ENCODE results near the gene PNPLA1.

Gene PNPLA1

DNA sequence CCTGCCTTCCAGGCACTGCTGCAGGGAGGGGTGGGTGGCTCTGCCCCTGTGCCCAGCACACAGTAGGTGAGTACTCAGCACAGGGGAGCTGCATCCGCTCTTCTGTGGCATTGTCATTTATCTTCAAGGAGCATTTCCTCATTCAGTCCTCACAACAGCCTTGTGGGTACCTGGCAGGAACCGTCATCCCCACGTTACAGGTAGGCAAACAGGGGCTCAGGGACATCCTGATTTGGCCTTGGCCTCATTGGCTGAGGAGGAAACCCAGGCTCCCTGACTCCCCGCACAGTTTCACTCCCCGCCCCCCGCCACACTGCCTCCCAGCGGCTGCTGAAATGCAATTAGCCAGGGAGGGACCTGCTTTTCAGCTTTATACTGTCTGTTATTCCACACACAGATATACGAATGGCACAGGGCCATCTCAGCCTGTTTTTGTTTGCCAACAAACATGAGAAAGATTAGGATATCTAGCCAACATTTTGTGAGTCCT lies 24.2 kb upstream of the PNPLA1 start:
- no peak for DNase-seq (ENCODE audit: low read depth in 2 of 2, low spot score in 1 of 2)

DNA sequence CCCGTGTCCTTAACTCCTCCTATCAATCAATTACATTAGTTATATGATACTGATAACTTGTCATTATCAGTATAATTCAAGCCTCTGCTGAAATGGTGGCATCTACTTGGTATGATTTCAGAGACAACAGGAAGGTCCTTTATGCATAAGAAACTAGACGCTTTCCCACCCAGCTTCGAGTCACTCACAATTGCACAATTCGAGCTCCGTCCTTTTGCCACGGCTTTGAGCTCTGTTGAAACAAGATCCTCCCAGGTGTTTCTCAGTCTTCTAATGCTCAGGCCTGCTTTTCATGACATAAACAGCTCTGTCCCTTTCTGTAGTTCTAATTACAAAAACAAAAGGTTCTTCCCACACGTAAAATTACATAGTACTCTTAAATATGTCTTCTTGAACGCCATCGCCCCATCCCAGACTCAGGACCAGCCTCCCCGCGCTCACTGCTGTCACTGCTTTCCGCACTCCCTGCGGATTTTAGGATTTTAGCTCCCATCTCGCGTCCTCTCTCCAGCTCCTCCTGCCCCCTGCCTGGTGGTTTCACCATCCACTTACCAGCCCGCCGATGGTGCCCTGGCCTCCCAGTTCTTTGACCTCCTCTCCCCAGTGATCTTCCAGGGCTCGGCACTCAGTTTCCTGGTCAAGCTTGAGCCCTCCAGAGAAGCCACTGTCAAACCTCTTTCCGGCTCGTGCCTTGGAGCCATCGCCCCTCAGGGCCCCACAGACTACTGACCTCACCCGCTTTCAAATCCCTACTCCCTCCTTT lies 23.2 kb upstream of the PNPLA1 start:
- DNase-seq (ENCODE audit: low read depth in 2 of 2, low spot score in 1 of 2): no peak

DNA sequence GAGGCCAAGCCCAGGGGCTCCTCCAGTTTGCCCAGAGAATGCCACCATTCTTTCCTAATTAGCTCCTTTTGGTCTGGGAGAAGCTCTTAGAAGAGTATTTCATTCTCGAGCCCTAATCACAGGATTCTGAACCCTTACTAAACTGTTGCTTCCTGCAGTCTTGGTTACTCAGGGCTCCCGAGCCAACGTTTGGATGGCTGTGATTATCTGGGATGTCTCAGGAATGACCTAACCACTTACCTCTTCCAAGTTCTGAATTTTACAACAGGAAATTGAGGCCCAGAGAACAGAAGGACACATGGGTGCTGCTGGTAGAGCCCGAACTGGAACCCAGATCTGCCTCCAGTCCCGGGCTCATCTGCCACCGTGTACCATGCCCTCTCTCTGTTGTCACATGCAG lies 22.2 kb upstream of the PNPLA1 start:
- no peak for DNase-seq (ENCODE audit: low read depth in 2 of 2, low spot score in 1 of 2)

DNA sequence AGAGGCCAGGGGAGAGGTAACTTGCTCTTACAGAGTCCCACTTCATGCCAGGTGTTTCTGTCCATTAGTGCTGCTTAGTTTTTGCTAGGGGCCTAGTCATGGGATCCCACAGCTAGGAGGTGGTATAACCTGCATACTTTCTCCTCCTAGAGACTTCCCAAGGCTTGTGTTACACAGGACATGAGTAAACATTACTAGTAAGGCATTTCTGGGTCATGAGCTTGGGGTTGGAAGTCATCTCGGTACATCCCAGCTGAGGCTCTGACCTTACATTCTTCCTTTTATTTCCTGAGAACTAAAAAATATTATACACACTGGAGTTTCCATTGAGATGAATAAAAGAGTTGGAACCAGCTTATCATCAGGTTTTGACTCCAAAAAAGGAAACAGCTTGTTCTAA lies 20.9 kb upstream of the PNPLA1 start:
- no peak for DNase-seq (ENCODE audit: low read depth in 2 of 2, low spot score in 1 of 2)

DNA sequence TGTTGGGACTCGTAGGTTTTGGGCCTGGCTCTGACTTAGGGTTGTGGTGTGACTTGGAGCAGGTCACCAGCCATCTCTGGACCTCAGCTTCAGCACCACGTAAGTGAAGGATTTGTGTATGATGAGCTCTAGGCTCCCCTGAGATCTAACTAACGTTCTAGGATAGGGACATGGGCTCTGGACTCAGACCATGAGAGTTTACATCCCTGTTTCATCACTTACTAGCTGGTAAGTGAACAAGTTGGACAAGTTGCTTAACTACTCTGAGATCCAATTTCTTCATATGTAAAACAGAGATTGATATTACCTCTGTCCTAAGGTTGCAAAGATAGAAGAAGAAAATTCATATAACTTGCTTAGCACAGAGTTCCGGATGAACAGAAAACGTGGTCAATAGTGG lies 20.3 kb upstream of the PNPLA1 start:
- DNase-seq (ENCODE audit: low read depth in 2 of 2, low spot score in 1 of 2): no peak

DNA sequence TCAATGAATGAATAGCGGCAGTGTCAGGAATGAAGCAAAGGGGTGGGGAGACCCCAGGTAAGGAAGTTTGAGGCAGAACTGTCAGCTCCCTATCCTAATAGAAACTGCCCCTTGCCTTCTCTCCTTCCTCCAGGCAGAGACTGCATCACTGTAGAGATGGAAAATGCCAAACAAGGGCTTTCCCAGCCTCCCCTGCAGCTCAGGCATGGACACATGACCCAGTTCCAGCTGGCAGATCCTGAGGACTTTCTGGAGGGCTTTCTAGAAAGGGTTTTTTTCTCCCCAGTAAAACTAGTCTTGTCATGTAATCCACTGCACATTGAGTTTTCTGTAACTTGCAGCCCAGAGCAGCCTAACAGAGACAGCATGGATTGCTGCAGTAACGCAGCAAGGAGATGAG lies 17.9 kb upstream of the PNPLA1 start:
- DNase-seq (ENCODE audit: low read depth in 2 of 2, low spot score in 1 of 2): no peak

DNA sequence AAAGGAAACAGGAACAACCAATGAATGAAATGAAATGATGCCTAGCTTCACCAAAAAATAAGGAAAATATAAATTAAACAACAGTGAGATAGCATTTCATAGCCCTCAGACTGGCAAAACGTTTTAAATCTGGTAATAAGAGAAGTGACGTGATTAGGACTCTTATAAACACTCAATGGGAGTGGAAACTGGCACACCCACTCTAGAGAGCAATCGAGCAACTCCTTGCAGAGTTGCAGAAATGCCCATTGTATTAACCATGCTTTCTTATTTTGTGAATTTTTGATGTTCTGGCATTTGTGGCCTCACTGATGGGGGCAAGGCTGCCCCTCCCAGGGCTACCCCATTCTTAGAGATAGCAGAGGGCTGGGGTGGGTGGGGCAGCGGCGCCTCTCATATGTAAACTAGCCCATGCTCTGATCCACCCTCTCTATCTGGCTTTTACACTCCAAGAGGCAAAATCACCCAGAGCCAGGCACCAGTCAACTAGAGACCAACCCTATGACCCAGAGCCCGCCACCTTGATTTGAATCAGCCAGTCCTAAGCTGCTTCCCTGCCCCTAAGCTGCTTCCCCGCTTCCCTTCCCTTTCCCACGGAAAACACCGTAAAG lies 6.4 kb upstream of the PNPLA1 start:
- no peak for DNase-seq (ENCODE audit: low read depth in 2 of 2, low spot score in 1 of 2)

DNA sequence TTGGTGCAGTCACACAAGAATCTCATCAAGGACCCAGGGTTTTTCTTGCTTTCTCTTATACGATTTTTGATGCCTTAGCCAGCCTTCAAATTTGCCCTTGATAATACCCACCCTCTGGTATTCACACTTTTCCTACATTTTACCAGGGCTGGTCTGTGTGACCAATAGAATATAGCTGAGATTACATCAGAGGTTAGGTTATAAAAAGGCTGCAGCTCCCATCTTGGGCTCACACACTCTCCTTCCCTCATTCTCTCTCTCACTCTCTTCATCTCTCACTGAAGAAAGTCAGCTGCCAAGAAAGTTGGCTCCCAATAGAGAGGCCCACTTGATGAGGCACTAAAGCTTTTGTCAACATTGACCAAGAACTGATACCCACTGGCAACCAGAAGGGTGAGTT lies 4.1 kb upstream of the PNPLA1 start:
- no peak for DNase-seq (ENCODE audit: low read depth in 2 of 2, low spot score in 1 of 2)

DNA sequence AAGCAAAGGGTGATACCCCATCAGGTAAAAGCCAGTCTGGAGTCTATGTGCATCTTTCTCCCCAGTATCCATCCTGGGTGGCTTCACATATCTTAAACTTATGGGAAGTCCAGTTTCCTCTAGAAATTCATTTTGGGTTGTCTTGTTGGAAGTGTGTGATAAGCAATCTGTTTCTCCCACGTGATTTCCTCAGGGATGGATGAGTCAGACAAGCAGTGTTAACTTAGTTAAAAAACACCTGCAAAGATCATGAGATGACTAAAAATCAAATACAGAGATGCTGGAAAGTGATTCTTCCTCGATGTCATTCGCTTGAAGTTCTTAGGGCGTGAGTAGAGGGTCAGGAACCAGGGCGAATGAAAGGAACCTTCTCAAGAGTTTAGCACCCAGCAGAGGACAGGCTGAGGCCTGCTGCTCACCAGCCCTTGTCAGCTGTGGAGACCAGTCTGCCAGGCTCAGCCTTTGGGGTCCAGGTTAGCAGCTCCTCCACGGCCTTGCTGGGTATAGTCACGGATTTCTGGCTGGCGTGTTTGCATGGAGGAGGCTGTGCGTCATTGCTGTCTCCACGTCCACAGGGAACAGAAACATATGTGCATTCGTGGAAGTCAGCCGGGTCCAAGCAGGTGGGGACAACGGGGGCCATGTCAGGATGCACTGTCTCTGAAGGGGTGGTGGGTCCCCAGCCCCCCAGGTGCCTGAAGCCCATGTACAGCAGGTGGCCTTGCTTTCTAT lies 2.8 kb upstream of the PNPLA1 start:
- DNase-seq (ENCODE audit: low read depth in 2 of 2, low spot score in 1 of 2): no peak

DNA sequence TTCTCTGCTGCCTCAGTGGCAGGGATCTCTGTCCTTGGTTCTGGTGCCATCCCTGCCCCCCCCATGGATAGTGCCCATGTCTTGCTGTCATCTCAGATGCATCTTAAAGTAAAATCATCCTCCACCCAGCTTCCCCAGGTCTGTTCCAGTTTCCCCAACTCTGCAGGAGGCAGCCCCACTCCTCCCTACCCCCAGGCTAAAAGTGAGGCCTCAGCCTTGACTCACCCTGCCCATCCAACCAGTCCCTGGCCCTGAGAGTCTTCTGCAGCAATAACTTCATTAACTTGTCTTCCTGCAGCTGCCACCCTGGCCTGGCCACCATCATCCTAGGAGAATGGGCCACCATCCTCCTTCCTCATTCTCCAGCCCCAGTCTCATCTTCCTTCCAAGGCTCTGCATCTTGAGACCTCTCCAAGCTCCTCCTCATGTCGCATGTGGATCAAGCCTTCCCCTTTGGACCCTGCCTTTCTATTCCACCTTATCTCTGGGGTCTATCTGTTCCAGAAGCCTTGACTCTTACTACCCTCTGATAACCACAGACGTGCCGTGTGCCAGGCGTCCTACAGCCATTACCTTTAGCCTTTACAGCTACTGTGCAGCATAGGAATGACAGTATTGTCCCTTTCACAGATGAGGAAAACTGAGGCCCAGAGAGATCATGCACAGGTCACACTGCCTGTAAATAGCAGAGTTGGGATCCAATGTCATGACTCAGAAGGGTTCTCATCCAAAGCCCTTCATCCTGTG lies 2.0 kb upstream of the PNPLA1 start:
- DNase-seq (ENCODE audit: low read depth in 2 of 2, low spot score in 1 of 2): no peak

DNA sequence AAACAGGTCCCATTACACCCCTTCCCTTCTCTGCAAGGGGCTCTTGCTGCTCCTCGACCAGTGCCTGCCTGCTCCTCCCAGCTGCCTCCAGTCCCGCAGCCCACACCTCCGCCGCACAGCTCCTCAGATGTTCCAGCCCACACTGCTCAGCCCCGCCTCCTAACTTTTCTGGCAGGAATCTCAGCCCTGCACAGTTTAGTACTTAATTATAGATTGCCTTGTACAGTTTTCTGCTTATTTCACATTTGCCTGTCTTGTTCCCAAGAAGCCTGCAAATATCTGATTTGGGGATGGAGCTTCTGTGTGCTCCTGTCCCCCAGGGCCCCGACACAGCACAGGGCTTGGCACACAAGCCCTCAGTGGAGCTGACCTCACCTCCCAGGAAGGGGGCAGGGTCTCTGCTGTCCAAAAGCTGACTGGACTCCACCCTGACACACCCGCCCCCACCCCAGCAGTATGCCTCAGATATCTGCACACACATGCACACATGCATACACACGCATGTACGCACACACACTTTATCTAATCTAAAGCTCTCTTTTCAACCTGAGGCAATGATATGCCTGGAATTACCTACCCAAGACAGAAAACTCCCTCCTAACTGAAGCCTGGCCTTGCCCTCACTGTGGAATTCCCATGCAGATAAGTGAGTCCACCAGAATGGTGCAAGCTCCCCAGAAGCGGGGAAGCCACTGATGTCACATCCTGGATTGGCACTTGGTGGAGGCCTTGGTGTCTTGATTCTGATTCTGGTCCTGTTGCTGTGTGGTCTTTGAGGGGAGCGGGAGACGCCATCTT lies 1.2 kb upstream of the PNPLA1 start:
- DNase-seq (ENCODE audit: low read depth in 2 of 2, low spot score in 1 of 2): no peak

DNA sequence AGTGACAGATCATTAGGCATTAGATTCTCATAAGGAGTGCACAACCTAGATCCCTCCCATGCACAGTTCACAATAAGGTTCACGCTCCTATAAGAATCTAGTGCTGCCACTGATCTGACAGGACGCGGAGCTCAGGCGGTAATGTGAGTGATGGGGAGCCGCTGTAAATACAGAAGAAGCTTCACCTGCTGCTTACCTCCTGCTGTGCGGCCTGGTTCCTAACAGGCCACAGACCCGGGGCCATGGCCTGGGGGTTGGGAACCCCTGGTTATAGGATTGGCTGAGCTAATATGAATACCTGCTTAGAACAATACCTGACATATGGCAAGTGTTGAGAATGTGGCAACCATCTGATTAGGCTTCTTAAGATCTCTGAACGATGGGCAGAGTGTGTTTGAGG lies 2.4 kb downstream of the PNPLA1 start:
- no peak for DNase-seq (ENCODE audit: low read depth in 2 of 2, low spot score in 1 of 2)

DNA sequence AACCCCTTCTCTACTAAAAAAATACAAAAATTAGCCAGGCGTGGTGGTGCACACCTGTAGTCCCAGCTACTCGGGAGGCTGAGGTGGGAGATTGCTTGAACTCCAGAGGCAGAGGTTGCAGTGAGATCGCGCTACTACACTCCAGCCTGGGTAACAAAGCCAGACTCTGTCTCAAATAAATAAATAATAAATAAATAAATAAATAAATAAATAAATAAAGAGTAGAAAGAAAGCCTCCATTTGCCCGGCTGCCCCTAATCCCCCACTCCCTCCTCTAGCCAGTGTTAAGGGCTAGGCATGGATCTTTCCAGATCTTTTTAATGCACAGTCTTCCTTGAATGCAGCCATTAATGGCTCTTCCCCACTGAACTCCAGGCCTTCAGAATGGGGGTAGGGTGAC lies 3.2 kb downstream of the PNPLA1 start:
- DNase-seq (ENCODE audit: low read depth in 2 of 2, low spot score in 1 of 2): no peak

DNA sequence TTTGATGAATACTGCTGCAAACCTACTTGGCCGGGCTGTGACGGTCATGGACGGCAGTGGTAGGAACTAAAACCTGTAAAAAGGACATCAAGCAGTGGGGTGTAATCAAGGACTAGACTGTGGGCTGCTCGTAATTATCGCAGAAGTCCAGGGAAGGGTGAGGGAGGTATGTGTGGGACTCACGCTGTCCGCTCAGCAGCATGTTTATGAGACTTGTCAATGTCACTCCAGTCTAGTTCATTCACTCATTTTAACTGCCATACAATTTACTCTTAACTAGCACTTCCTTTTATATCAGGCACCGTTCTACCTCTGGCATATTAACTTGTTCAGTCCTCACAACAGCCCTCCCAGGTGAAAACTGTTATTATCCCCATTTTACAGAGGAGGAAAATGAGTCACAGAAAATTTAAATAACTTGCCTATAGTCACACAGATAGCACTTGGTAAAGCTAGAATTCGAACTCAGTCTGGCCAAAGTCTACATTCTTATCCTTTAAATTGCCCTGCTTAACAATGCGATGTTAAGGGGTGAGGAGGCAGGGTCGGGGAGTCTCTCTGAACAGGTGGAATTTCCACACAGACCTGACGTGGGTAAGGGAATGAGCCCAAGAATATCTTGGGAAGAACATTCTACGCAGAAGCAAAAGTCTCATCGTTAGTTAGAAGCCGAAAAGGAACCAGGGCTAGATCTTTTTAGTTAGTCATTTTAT lies 4.1 kb downstream of the PNPLA1 start:
- no peak for DNase-seq (ENCODE audit: low read depth in 2 of 2, low spot score in 1 of 2)

DNA sequence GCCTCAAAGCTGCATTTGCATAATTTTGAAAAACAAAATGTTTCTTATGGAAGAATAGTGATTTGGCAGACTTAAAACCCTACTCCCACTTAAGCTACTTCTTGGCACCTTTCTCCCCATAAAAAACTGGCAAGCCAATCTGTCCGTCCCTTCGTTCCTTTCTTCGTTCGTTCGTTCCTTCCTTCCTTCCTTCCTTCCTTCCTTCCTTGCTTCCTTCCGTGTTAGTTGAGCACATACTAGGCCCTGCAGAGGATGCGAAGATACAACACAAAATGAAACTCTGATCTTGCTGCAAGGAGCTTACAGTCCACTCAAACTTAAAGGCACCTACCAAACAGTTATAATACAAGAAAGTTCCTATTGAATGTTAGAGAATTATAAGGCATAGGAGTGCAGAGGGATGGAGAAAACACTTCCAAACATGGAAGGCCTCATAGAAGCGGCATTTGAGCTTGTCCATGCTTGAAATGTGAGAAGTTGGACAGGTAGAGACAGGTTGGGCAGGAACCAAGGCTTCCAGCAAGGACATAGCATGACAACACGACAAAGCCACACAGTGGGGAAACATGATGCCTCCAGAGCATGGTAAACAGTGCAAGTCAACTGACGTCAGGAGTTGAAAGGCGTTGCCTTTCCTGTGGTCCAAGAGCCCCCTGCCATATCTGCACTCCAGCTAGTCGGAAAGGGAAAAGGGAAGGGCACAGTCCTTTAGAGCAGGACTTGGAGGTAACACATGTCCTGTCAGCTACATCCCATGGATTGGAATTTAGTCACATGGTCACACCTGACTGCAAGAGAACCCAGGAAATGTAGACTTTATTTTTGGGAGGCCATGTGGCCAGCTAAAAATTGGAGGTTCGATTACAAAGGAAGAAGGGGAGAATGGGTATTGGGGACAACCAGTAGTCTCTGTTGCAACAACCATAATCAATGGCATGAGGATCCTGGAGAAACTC lies 7.0 kb downstream of the PNPLA1 start:
- no peak for DNase-seq (ENCODE audit: low read depth in 2 of 2, low spot score in 1 of 2)

DNA sequence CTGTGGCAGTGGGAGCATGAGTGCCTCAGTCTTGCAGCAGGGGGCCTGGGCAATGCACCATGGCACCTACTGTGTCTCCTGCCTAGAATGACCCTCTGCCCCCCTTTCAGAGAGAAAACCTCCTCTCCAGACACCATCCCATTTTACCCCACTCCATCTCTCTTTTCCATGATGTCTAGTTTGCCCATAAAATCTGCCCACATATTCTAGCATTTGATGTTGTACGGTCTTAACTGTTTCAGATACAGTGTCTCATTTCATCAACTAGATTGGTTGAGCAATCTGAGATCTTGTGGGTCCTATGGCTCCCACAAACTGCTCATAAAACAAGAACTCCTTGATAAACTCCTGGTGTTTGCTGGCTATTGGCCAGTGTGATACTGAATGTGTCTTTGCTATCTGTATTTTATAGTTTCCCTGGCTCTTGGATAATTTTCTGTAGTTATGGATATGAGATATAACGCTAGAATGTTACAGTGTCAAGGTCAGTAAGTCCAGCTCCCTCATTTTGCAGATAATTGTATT lies 8.1 kb downstream of the PNPLA1 start:
- DNase-seq (ENCODE audit: low read depth in 2 of 2, low spot score in 1 of 2): no peak

DNA sequence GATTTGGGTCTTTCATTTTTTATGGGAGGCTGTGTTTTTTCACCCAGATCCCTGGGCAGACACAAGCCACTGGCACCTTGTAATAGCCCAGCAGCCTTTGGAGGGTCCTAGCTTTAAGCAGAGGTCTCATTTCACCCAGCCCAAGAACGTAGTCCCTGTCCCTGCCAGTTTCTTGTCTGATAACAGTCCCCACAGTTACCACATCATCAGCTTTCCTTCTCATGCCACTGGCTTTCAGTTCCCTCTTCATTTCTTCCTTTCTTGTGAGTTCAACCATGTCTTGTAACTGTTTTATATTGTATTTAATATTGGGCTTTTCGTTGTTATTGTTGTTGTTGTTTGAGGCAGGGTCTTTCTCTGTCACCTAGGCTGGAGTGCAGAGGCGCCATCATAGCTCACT lies 10.6 kb downstream of the PNPLA1 start:
- no peak for DNase-seq (ENCODE audit: low read depth in 2 of 2, low spot score in 1 of 2)

DNA sequence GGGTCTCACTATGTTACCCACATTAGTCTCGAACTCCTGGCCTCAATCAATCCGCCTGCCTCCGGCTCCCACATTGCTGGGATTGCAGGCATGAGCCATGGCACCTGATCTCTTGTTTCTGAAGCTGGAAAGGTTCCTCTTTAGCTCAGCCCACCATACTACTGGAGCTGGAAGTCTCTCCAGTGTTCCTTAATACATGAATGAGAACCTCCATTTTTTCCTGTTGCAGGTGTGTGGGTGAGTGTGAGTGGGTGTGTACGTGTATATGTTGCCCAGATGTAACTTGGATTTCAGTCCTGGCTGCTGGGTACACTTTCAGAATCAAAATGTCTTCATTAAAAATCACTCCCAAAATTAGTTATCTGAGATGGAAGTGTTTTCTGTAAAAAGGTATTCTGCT lies 11.1 kb downstream of the PNPLA1 start:
- DNase-seq (ENCODE audit: low read depth in 2 of 2, low spot score in 1 of 2): no peak

DNA sequence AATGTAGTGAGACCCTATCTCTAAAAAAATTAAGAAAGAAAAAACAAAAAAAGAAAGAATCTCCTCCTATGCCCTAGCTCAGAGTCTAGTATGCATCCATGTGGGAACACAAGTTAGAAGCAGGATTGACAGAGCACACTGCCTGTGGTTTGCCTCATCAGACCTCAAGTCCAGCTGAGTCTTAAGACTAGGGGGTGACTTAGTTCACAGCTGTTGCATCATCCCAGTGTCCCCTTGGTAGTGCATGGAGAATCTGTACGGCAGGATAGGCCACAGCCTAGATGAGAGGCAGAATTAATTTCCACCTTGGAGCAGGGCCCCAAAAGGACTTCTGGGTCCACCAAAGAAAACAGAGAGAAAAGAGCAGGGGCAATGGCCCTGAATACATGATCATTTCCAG lies 13.7 kb downstream of the PNPLA1 start:
- DNase-seq (ENCODE audit: low read depth in 2 of 2, low spot score in 1 of 2): no peak
